ENCODE data around the gene ATP5PD. TPM values are rescaled to one million over a fixed set of nuclear protein-coding genes. Genes with fewer than 3 reads are reported as not detected.

Gene ATP5PD
- total RNA-seq, 1 experiment from 2014 or later: 383 TPM

DNA sequence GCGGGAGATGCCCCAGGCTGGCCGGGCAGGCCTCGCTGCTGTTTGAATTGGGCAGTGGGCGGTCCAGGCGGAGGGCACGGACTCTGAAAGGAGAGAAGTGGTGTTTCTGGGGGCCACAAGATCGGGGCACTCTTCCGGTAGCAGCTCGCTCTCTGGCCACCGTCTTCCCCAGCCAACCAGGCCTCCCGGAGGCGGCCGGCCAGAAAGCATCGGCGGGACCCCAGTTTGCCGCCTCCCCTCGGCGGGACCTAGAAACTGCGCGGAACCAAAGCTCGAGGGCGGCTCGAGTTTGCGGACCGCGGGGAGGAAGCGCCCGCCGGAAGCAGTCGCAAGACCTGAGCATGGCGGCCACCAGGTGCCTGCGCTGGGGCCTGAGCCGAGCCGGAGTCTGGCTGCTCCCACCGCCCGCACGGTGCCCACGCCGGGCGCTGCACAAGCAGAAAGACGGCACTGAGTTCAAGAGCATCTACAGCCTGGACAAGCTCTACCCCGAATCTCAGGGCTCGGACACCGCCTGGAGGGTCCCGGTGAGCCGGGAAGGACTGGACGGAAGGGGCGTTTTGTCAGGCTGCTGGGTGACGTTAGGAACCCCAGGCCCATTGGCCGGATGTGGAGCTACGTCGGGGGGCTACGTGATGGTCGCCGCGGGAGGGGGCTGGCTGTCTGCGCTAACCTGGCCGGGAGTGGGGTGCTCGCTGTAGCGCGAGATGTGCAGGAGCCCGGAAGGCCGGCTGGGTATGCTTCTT is 34.2 kb downstream of the ATP5PD start, which contains the start of gene MRPL58 (continued):
- TF ChIP-seq, protein P1, sequence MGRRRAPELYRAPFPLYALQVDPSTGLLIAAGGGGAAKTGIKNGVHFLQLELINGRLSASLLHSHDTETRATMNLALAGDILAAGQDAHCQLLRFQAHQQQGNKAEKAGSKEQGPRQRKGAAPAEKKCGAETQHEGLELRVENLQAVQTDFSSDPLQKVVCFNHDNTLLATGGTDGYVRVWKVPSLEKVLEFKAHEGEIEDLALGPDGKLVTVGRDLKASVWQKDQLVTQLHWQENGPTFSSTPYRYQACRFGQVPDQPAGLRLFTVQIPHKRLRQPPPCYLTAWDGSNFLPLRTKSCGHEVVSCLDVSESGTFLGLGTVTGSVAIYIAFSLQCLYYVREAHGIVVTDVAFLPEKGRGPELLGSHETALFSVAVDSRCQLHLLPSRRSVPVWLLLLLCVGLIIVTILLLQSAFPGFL (CRISPR knock-in tag; IDR thresholded peaks at IDR 0.05; ENCODE audit: borderline replicate concordance): 0 out of 2 replicates have a peak, but pooled peaks have one; percentile 80
- 0 out of 2 replicates have a peak, but pooled peaks have one; percentile 33 for TF ChIP-seq ZNF317 (CRISPR knock-in tag; IDR thresholded peaks at IDR 0.05; ENCODE audit: borderline replicate concordance, low read depth)
- TF ChIP-seq SMAD3 (CRISPR knock-in tag; IDR thresholded peaks at IDR 0.05; ENCODE audit: borderline replicate concordance): peak; percentile 85; the same call in 1 of the 2 replicates
- peak; percentile 82 for TF ChIP-seq TEAD1 (CRISPR knock-in tag; IDR thresholded peaks at IDR 0.05)
- TF ChIP-seq, protein P2, sequence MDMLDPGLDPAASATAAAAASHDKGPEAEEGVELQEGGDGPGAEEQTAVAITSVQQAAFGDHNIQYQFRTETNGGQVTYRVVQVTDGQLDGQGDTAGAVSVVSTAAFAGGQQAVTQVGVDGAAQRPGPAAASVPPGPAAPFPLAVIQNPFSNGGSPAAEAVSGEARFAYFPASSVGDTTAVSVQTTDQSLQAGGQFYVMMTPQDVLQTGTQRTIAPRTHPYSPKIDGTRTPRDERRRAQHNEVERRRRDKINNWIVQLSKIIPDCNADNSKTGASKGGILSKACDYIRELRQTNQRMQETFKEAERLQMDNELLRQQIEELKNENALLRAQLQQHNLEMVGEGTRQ (CRISPR knock-in tag; IDR thresholded peaks at IDR 0.05): peak; percentile 41; the same call in 1 of the 2 replicates
- TF ChIP-seq, protein P3, sequence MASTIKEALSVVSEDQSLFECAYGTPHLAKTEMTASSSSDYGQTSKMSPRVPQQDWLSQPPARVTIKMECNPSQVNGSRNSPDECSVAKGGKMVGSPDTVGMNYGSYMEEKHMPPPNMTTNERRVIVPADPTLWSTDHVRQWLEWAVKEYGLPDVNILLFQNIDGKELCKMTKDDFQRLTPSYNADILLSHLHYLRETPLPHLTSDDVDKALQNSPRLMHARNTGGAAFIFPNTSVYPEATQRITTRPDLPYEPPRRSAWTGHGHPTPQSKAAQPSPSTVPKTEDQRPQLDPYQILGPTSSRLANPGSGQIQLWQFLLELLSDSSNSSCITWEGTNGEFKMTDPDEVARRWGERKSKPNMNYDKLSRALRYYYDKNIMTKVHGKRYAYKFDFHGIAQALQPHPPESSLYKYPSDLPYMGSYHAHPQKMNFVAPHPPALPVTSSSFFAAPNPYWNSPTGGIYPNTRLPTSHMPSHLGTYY (CRISPR knock-in tag; IDR thresholded peaks at IDR 0.05): no peak
- TF ChIP-seq RELA (CRISPR knock-in tag; IDR thresholded peaks at IDR 0.05; ENCODE audit: borderline replicate concordance): peak; percentile 73
- TF ChIP-seq, protein P4, sequence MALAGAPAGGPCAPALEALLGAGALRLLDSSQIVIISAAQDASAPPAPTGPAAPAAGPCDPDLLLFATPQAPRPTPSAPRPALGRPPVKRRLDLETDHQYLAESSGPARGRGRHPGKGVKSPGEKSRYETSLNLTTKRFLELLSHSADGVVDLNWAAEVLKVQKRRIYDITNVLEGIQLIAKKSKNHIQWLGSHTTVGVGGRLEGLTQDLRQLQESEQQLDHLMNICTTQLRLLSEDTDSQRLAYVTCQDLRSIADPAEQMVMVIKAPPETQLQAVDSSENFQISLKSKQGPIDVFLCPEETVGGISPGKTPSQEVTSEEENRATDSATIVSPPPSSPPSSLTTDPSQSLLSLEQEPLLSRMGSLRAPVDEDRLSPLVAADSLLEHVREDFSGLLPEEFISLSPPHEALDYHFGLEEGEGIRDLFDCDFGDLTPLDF (CRISPR knock-in tag; IDR thresholded peaks at IDR 0.05): no peak
- peak; percentile 92 for TF ChIP-seq ESRRA (CRISPR knock-in tag; IDR thresholded peaks at IDR 0.05; ENCODE audit: borderline replicate concordance)
- no peak for TF ChIP-seq GRHL2 (CRISPR knock-in tag; IDR thresholded peaks at IDR 0.05; ENCODE audit: insufficient replicate concordance, severe bottlenecking)
- TF ChIP-seq, protein P5, sequence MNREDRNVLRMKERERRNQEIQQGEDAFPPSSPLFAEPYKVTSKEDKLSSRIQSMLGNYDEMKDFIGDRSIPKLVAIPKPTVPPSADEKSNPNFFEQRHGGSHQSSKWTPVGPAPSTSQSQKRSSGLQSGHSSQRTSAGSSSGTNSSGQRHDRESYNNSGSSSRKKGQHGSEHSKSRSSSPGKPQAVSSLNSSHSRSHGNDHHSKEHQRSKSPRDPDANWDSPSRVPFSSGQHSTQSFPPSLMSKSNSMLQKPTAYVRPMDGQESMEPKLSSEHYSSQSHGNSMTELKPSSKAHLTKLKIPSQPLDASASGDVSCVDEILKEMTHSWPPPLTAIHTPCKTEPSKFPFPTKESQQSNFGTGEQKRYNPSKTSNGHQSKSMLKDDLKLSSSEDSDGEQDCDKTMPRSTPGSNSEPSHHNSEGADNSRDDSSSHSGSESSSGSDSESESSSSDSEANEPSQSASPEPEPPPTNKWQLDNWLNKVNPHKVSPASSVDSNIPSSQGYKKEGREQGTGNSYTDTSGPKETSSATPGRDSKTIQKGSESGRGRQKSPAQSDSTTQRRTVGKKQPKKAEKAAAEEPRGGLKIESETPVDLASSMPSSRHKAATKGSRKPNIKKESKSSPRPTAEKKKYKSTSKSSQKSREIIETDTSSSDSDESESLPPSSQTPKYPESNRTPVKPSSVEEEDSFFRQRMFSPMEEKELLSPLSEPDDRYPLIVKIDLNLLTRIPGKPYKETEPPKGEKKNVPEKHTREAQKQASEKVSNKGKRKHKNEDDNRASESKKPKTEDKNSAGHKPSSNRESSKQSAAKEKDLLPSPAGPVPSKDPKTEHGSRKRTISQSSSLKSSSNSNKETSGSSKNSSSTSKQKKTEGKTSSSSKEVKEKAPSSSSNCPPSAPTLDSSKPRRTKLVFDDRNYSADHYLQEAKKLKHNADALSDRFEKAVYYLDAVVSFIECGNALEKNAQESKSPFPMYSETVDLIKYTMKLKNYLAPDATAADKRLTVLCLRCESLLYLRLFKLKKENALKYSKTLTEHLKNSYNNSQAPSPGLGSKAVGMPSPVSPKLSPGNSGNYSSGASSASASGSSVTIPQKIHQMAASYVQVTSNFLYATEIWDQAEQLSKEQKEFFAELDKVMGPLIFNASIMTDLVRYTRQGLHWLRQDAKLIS (CRISPR knock-in tag; IDR thresholded peaks at IDR 0.05; ENCODE audit: borderline replicate concordance): 0 out of 2 replicates have a peak, but pooled peaks have one; percentile 73
- TF ChIP-seq TCF7 (CRISPR knock-in tag; IDR thresholded peaks at IDR 0.05; ENCODE audit: low read depth): no peak
- TF ChIP-seq NR1H2 (CRISPR knock-in tag; IDR thresholded peaks at IDR 0.05): no peak
- TF ChIP-seq ZNF416 (CRISPR knock-in tag; IDR thresholded peaks at IDR 0.05): no peak
- TF ChIP-seq, protein P6, sequence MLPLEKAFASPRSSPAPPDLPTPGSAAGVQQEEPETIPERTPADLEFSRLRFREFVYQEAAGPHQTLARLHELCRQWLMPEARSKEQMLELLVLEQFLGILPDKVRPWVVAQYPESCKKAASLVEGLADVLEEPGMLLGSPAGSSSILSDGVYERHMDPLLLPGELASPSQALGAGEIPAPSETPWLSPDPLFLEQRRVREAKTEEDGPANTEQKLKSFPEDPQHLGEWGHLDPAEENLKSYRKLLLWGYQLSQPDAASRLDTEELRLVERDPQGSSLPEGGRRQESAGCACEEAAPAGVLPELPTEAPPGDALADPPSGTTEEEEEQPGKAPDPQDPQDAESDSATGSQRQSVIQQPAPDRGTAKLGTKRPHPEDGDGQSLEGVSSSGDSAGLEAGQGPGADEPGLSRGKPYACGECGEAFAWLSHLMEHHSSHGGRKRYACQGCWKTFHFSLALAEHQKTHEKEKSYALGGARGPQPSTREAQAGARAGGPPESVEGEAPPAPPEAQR (CRISPR knock-in tag; IDR thresholded peaks at IDR 0.05): no peak
- peak; percentile 94; the same call in 1 of the 2 replicates for TF ChIP-seq KAT7 (CRISPR knock-in tag; IDR thresholded peaks at IDR 0.05; ENCODE audit: borderline replicate concordance)
- TF ChIP-seq ZNF423 (CRISPR knock-in tag; IDR thresholded peaks at IDR 0.05): no peak
- TF ChIP-seq, protein P7, sequence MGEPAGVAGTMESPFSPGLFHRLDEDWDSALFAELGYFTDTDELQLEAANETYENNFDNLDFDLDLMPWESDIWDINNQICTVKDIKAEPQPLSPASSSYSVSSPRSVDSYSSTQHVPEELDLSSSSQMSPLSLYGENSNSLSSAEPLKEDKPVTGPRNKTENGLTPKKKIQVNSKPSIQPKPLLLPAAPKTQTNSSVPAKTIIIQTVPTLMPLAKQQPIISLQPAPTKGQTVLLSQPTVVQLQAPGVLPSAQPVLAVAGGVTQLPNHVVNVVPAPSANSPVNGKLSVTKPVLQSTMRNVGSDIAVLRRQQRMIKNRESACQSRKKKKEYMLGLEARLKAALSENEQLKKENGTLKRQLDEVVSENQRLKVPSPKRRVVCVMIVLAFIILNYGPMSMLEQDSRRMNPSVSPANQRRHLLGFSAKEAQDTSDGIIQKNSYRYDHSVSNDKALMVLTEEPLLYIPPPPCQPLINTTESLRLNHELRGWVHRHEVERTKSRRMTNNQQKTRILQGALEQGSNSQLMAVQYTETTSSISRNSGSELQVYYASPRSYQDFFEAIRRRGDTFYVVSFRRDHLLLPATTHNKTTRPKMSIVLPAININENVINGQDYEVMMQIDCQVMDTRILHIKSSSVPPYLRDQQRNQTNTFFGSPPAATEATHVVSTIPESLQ (CRISPR knock-in tag; IDR thresholded peaks at IDR 0.05): no peak
- TF ChIP-seq, protein P8, sequence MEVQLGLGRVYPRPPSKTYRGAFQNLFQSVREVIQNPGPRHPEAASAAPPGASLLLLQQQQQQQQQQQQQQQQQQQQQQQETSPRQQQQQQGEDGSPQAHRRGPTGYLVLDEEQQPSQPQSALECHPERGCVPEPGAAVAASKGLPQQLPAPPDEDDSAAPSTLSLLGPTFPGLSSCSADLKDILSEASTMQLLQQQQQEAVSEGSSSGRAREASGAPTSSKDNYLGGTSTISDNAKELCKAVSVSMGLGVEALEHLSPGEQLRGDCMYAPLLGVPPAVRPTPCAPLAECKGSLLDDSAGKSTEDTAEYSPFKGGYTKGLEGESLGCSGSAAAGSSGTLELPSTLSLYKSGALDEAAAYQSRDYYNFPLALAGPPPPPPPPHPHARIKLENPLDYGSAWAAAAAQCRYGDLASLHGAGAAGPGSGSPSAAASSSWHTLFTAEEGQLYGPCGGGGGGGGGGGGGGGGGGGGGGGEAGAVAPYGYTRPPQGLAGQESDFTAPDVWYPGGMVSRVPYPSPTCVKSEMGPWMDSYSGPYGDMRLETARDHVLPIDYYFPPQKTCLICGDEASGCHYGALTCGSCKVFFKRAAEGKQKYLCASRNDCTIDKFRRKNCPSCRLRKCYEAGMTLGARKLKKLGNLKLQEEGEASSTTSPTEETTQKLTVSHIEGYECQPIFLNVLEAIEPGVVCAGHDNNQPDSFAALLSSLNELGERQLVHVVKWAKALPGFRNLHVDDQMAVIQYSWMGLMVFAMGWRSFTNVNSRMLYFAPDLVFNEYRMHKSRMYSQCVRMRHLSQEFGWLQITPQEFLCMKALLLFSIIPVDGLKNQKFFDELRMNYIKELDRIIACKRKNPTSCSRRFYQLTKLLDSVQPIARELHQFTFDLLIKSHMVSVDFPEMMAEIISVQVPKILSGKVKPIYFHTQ (CRISPR knock-in tag; IDR thresholded peaks at IDR 0.05): no peak
- no peak for TF ChIP-seq FOXJ3 (CRISPR knock-in tag; IDR thresholded peaks at IDR 0.05; ENCODE audit: borderline replicate concordance)

All from WTC11 (cell line).